Measurements from ENCODE around the gene IVNS1ABP. TPM values are rescaled to one million over a fixed set of nuclear protein-coding genes. Genes with fewer than 3 reads are reported as not detected.

IVNS1ABP gene
- total and polyA plus RNA-seq, 10 of the 15 experiments (the other 5 are each of a cell fraction or from before 2014, with no cell fraction given): 19.2 to 154 (median 43.9) TPM

GRCh38 chr1:185325413-185325812 is 8.4 kb upstream of the IVNS1ABP start (continued):
- TF ChIP-seq REST (IDR thresholded peaks at IDR 0.05; ENCODE audit: low read depth, low read length) (no peak), FOS (IDR thresholded peaks at IDR 0.05; ENCODE audit: borderline replicate concordance, extremely low read depth, insufficient read length) (no peak)

GRCh38 chr1:185324118-185324517 is 7.1 kb upstream of the IVNS1ABP start:
- ATAC-seq (no peak), FAIRE-seq (no peak), DNase-seq (ENCODE audit: low read depth, low spot score) (no peak)
- H3K9ac ChIP-seq (ENCODE audit: control insufficient read depth, insufficient read depth, low read length): no peak overlapping the region
- in situ Hi-C loops (cut with MboI): loop anchor here (25.0 kb wide), 1 partner anchor 1038 kb away; no protein-coding TSS in a partner anchor
- no peak overlapping the region for H2AFZ ChIP-seq (ENCODE audit: control insufficient read depth, low read depth, low read length)
- ChIA-PET SMC1A (ENCODE audit: uncharacterized antibody, unreplicated experiment) (interaction anchor here (0.8 to 1.5 kb wide), 5 partner anchors 10 to 84 kb away, joined by 3 to 4 read pairs (median 3); no protein-coding TSS in a partner anchor), POLR2A (interaction anchor here (2.8 kb wide), 1 partner anchor 13 kb away, joined by 15 read pairs; no protein-coding TSS in a partner anchor), CTCF (interaction anchor here (0.9 to 1.2 kb wide), 2 partner anchors 13 to 25 kb away, joined by 3 to 4 read pairs; no protein-coding TSS in a partner anchor), RAD21 (ENCODE audit: unreplicated experiment) (no interaction called here)
- no peak for TF ChIP-seq NFYB (IDR thresholded peaks at IDR 0.05; ENCODE audit: insufficient read depth, low read depth, low read length)
- TF ChIP-seq NR2F1 (conservative IDR thresholded peaks at IDR 0.05): no peak
- no peak for TF ChIP-seq CBFB (IDR thresholded peaks at IDR 0.05; ENCODE audit: low read depth)
- TF ChIP-seq IRF4 (IDR thresholded peaks at IDR 0.05; ENCODE audit: low read depth, low read length): no peak
- no peak for TF ChIP-seq SP1 (IDR thresholded peaks at IDR 0.05; ENCODE audit: low read depth, low read length)
- no peaks in the 10 kb centered on the region for H3K36me3 ChIP-seq (ENCODE audit: control insufficient read depth in 2 of 2, insufficient read depth in 2 of 2, low read length in 1 of 2)
- no TSS peak for BruUV-seq (replicated peaks)
- no peaks in the 10 kb centered on the region for H4K20me1 ChIP-seq (ENCODE audit: control insufficient read depth, insufficient read depth)
- no peak overlapping the region for H3K4me2 ChIP-seq (ENCODE audit: control insufficient read depth, insufficient read depth)
- no peaks in the 10 kb centered on the region for H3K27me3 ChIP-seq (replicated peaks in 1 of 2; ENCODE audit: control insufficient read depth in 2 of 2, insufficient read depth in 2 of 2, low read length in 1 of 2)
- no peaks in the 10 kb centered on the region; the same call in 1 of the 3 replicates for H3K9me3 ChIP-seq (replicated peaks; ENCODE audit: control insufficient read depth, insufficient read depth, low read length)
- no peaks in the 10 kb centered on the region for H3K4me1 ChIP-seq (ENCODE audit: control insufficient read depth, insufficient read depth, low read length)
- intact Hi-C loops (cut with micrococcal nuclease; ENCODE audit: unreplicated experiment): no loop called here
- H3K4me3 ChIP-seq: no peak overlapping the region
- H3K27ac ChIP-seq (ENCODE audit: control insufficient read depth, insufficient read depth): no peak overlapping the region
- 93% methylated on average over 3 of the region's 3 CpGs for WGBS (ENCODE audit: insufficient coverage, insufficient replicate concordance, low lambda C conversion rate, missing lambda C conversion rate)
- H3K79me2 ChIP-seq (ENCODE audit: control insufficient read depth, insufficient read depth, low read length): no peaks in the 10 kb centered on the region

Data from GM12878 (cell line).